HG03025 (cell line): Measurements from ENCODE around the gene MAP4K4.

Experiments
- ATAC-seq: cut with Tn5 transposase; IDR thresholded peaks from one replicate; pipeline ENCODE4 v1.9.1; 2021; ENCODE audit warnings: mild to moderate bottlenecking, moderate library complexity; ENCODE audit not compliant: unreplicated experiment, low FRiP score

MAP4K4 gene

GRCh38 chr2:101697124-101698013 lies at the start of gene MAP4K4:
Gene MAP4K4 (plus strand): TSS chr2:101697707. CDS start chr2:101698081, 374 bp downstream.
- ATAC-seq: peak; percentile 59

GRCh38 chr2:101653469-101653868 lies 44.0 kb upstream of the MAP4K4 start:
- ATAC-seq: no peak

GRCh38 chr2:101655702-101656422 lies 41.6 kb upstream of the MAP4K4 start:
- no peak for ATAC-seq

GRCh38 chr2:101657787-101658186 lies 39.7 kb upstream of the MAP4K4 start:
- no peak for ATAC-seq

GRCh38 chr2:101658387-101658786 lies 39.1 kb upstream of the MAP4K4 start:
- ATAC-seq: no peak

- no peak for ATAC-seq
These were observed 32.2 kb upstream of the MAP4K4 start for GRCh38 chr2:101665312-101665711.

- ATAC-seq: no peak
These were observed 29.7 kb upstream of the MAP4K4 start for GRCh38 chr2:101667823-101668222.

- no peak for ATAC-seq
These were observed 25.5 kb upstream of the MAP4K4 start for GRCh38 chr2:101672047-101672446.

- no peak for ATAC-seq
These were observed 23.6 kb upstream of the MAP4K4 start for GRCh38 chr2:101673920-101674319.

- no peak for ATAC-seq
These were observed 22.0 kb upstream of the MAP4K4 start for GRCh38 chr2:101675512-101675911.

GRCh38 chr2:101676674-101677073 lies 20.8 kb upstream of the MAP4K4 start:
- no peak for ATAC-seq

- ATAC-seq: no peak
These were observed 19.8 kb upstream of the MAP4K4 start for GRCh38 chr2:101677658-101678057.

- no peak for ATAC-seq
These were observed 19.1 kb upstream of the MAP4K4 start for GRCh38 chr2:101678379-101678778.

GRCh38 chr2:101679037-101679726 lies 18.3 kb upstream of the MAP4K4 start:
- ATAC-seq: no peak

GRCh38 chr2:101679801-101680487 lies 17.6 kb upstream of the MAP4K4 start:
- no peak for ATAC-seq

GRCh38 chr2:101682311-101682710 lies 15.2 kb upstream of the MAP4K4 start:
- ATAC-seq: no peak

- ATAC-seq: no peak
These were observed 13.2 kb upstream of the MAP4K4 start for GRCh38 chr2:101684313-101684712.

- ATAC-seq: no peak
These were observed 9.2 kb upstream of the MAP4K4 start for GRCh38 chr2:101688261-101688660.

GRCh38 chr2:101689114-101689825 lies 8.2 kb upstream of the MAP4K4 start:
- ATAC-seq: no peak
